Esophagus (tissue), 2 donors: ENCODE measurements around the gene DNAH6. TPM values are rescaled to one million over a fixed set of nuclear protein-coding genes. Genes with fewer than 3 reads are reported as not detected.
A peak's percentile ranks its signal among the peaks of the same experiment; 100 is the strongest.
"Not testable (repeated sequence)": the region's sequence is repeated elsewhere in the genome, so short reads cannot be mapped to it uniquely, and the experiment has no call there.

Source experiments
- H3K27ac ChIP-seq, 2 donors: one replicate each; pipeline ENCODE4 v1.5.1; 2013; ENCODE audit warnings: low read depth in 2 of 2, mild to moderate bottlenecking in 2 of 2, inconsistent platforms in 1 of 2, low read length in 1 of 2, moderate library complexity in 1 of 2
- H3K27me3 ChIP-seq, 2 donors: one replicate each; pipeline ENCODE4 v1.6.1; 2013; ENCODE audit warnings: low read length in 2 of 2, control low read depth in 1 of 2, mild to moderate bottlenecking in 1 of 2; ENCODE audit not compliant: insufficient read depth in 2 of 2, control insufficient read depth in 1 of 2
- H3K36me3 ChIP-seq, 2 donors: one replicate each; pipeline ENCODE4 v1.6.1; 2013; ENCODE audit warnings: low read length in 1 of 2; ENCODE audit not compliant: control insufficient read depth in 2 of 2, insufficient read depth in 2 of 2
- H3K4me1 ChIP-seq, 2 donors: one replicate each; pipeline ENCODE4 v1.6.1; 2013; ENCODE audit warnings: low read length in 1 of 2; ENCODE audit not compliant: control insufficient read depth in 2 of 2, insufficient read depth in 2 of 2
- H3K4me3 ChIP-seq, 2 donors: one replicate each; pipeline ENCODE4 v1.5.1; 2013; ENCODE audit warnings: low read length in 2 of 2, mild to moderate bottlenecking in 2 of 2, low read depth in 1 of 2, moderate library complexity in 1 of 2
- H3K9me3 ChIP-seq, 2 donors: one replicate each; pipeline ENCODE4 v1.6.1; 2013; ENCODE audit warnings: mild to moderate bottlenecking in 2 of 2, low read depth in 1 of 2, low read length in 1 of 2, moderate library complexity in 1 of 2; ENCODE audit not compliant: control insufficient read depth in 2 of 2, insufficient read depth in 1 of 2
- WGBS, 2 donors: extraction: QIAGEN DNeasy Blood & Tissue Kit; methylation state at CpG; one replicate each; pipeline ENCODE4 v1.1.7; 2013; 5-methylcytosine and 5-hydroxymethylcytosine counted together
- polyA plus RNA-seq, 2 donors: library from polyadenylated mRNA; stranded (reverse); fragments of 200-250 nt; gene quantifications; one replicate each; pipeline ENCODE4 v1.2.3, GENCODE V29; 2013
- donor health status: healthy with polysubstance abuse.
- donor health status: Bipolar disorder and iron deficiency.

Gene DNAH6
- under 1 TPM; 0.06 to 0.10 TPM for polyA plus RNA-seq

GRCh38 chr2:84516234-84516986, at the start of gene DNAH6:
Gene DNAH6 (plus strand): TSS chr2:84516498. CDS start chr2:84517827, 1,329 bp downstream.
- 7 to 9% methylated on average over 31 of the region's 31 CpGs for WGBS, 2 donors
- no peaks in the 10 kb centered on the region for H3K9me3 ChIP-seq
- no peaks in the 10 kb centered on the region for H3K36me3 ChIP-seq
- H3K27me3 ChIP-seq, result no peaks in the 10 kb centered on the region
- no peak within 1 kb of the TSS for H3K27ac ChIP-seq
- H3K4me3 ChIP-seq, result peak within 1 kb of the TSS; percentile 24 to 56
- H3K4me1 ChIP-seq, result peaks cover 0 to 2% of the 10 kb centered on the region in 2 donors

- Histone ChIP-seq H3K9me3 (no peaks in the 10 kb centered on the region), H3K27ac (no peak overlapping the region), H3K4me3 (no peak overlapping the region), H3K4me1 (no peaks in the 10 kb centered on the region), H3K27me3 (no peaks in the 10 kb centered on the region), H3K36me3 (no peaks in the 10 kb centered on the region)
- WGBS, 2 donors, result 79 to 91% methylated on average over 1 of the region's 1 CpG
These were observed 48.9 kb upstream of the DNAH6 start for GRCh38 chr2:84467389-84467788.

- H3K36me3 ChIP-seq, H3K27ac ChIP-seq: not testable (repeated sequence)
- WGBS, 2 donors, result 25 to 33% methylated on average over 2 of the region's 2 CpGs
These were observed 43.9 kb upstream of the DNAH6 start for GRCh38 chr2:84472423-84472822.

GRCh38 chr2:84472856-84473565, 43.3 kb upstream of the DNAH6 start:
- H3K9me3 ChIP-seq, result peaks cover 0 to 3% of the 10 kb centered on the region in 2 donors
- H3K4me3 ChIP-seq, result no peak overlapping the region
- 57 to 65% methylated on average over 6 of the region's 6 CpGs for WGBS, 2 donors
- H3K27ac ChIP-seq, result no peak overlapping the region
- no peaks in the 10 kb centered on the region for H3K36me3 ChIP-seq
- no peaks in the 10 kb centered on the region for H3K27me3 ChIP-seq
- no peaks in the 10 kb centered on the region for H3K4me1 ChIP-seq

More at GRCh38 chr2:84472423-84472822, 43.9 kb upstream of the DNAH6 start:
- not testable (repeated sequence) for H3K4me1 ChIP-seq, H3K4me3 ChIP-seq, H3K9me3 ChIP-seq, H3K27me3 ChIP-seq

- Histone ChIP-seq H3K27ac (no peak overlapping the region), H3K4me3 (no peak overlapping the region), H3K36me3 (no peaks in the 10 kb centered on the region), H3K9me3 (peaks cover 0 to 3% of the 10 kb centered on the region in 2 donors), H3K4me1 (no peaks in the 10 kb centered on the region), H3K27me3 (no peaks in the 10 kb centered on the region)
- WGBS, 2 donors, result 45 to 49% methylated on average over 4 of the region's 4 CpGs
These were observed 42.1 kb upstream of the DNAH6 start for GRCh38 chr2:84474176-84474575.

GRCh38 chr2:84477886-84478285, 38.4 kb upstream of the DNAH6 start:
- Histone ChIP-seq H3K36me3 (no peaks in the 10 kb centered on the region), H3K4me1 (no peaks in the 10 kb centered on the region), H3K27ac (peak overlapping the region; percentile 3), H3K27me3 (no peaks in the 10 kb centered on the region), H3K4me3 (no peak overlapping the region), H3K9me3 (peaks cover 0 to 3% of the 10 kb centered on the region in 2 donors)
- 42 to 68% methylated on average over 1 of the region's 1 CpG for WGBS, 2 donors

- Histone ChIP-seq H3K4me3 (no peak overlapping the region), H3K9me3 (peaks cover 0 to 3% of the 10 kb centered on the region in 2 donors), H3K36me3 (no peaks in the 10 kb centered on the region), H3K27me3 (no peaks in the 10 kb centered on the region), H3K27ac (no peak overlapping the region), H3K4me1 (no peaks in the 10 kb centered on the region)
- 88 to 95% methylated on average over 3 of the region's 3 CpGs for WGBS, 2 donors
These were observed 37.4 kb upstream of the DNAH6 start for GRCh38 chr2:84478867-84479266.

GRCh38 chr2:84481702-84482101, 34.6 kb upstream of the DNAH6 start:
- no peaks in the 10 kb centered on the region for H3K4me1 ChIP-seq
- no peak overlapping the region for H3K4me3 ChIP-seq
- H3K36me3 ChIP-seq, result no peaks in the 10 kb centered on the region
- no peaks in the 10 kb centered on the region for H3K27me3 ChIP-seq
- peaks cover 0 to 2% of the 10 kb centered on the region in 2 donors for H3K9me3 ChIP-seq
- H3K27ac ChIP-seq, result no peak overlapping the region
- 51 to 57% methylated on average over 5 of the region's 5 CpGs for WGBS, 2 donors

- Histone ChIP-seq H3K9me3 (no peaks in the 10 kb centered on the region), H3K4me3 (no peak overlapping the region), H3K27ac (no peak overlapping the region), H3K36me3 (no peaks in the 10 kb centered on the region), H3K4me1 (no peaks in the 10 kb centered on the region), H3K27me3 (no peaks in the 10 kb centered on the region)
- WGBS, 2 donors, result 68 to 74% methylated on average over 3 of the region's 3 CpGs
These were observed 33.7 kb upstream of the DNAH6 start for GRCh38 chr2:84482603-84483002.
